ENCODE results near the gene SCMH1.
"Not testable (repeated sequence)": the region's sequence is repeated elsewhere in the genome, so short reads cannot be mapped to it uniquely, and the experiment has no call there.

SCMH1 gene

DNA sequence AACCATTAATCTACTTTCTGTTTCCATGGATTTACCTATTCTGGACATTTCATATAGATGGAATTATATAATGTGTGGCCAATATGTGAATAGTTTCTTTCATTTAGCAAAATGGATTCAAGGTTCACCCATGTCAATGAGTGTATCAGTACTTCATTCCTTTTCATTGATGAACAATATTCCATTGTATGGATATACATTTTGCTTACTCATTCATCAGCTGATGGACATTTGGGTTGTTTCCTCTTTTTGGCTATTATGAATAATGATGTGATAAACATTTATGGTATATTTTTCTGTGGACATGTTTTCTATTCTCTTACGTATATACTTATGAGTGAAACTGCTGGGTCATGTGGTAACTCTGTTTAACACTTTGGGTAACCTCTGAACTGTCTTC is 97.8 kb downstream of the SCMH1 start:
- no peak for DNase-seq

DNA sequence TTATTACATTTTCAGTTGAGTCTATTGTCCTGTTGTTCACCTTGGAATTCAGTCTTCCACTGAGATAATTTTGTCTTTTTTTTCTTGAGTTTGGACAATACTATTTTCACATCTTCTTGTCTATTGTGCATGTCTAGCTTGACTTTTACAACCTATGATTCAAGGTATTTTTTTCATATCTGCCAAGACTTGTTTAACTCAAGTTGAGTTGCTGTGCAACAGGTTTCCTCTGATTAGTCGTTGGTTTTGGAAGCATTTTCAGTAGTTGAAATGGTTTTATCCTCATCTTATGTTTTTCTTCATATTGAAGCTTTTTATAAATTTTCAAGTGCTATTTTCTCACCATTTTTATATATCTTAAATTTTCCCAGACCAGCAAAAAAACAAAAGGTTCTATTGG is 103.6 kb downstream of the SCMH1 start:
- no peak for DNase-seq

GRCh38 chr1:41135196-41135947 is 106.7 kb downstream of the SCMH1 start:
- DNase-seq = no peak

DNA sequence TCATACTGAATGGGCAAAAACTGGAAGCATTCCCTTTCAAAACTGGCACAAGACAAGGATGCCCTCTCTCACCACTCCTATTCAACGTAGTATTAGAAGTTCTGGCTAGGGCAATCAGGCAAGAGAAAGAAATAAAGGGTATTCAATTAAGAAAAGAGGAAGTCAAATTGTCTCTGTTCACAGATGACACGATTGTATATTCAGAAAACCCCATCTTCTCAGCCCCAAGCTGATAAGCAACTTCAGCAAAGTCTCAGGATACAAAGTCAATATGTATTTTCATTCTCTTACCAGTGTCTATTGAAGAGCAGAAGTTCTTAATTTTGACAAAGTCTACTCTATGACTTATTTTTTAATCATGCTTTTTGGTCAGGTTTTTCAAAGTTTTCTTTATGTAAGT is 107.8 kb downstream of the SCMH1 start:
- DNase-seq = not testable (repeated sequence)

DNA sequence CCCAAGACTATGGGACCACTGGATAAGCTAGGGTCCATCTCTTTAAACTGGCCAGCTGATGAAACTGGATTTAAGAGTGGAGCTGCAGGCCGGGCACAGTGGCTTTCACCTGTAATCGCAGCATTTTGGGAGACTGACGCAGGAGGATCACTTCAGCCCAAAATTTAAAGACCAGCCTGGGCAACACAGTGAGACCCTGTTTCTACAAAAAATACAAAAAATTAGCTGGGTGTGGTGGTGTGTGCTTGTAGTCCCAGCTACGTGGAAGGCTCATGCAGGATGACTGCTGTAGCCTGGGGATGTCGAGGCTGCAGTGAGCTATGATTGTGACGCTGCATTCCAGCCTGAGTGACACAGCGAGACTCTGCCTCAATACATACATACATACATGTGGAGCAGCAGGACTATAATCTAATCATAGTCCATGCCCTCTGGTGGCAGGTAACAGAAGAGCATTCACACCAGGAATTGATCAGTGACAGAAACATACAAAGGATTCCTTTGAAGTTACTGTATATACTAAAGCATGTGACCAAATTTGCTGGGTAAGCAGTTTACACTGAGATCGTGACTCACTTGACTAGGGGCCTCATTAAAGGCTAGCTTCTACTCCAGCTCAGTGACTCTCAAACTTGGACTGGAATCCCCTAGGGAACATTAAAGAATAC is 119.1 kb downstream of the SCMH1 start:
- no peak for DNase-seq

GRCh38 chr1:41122148-41122547 is 120.0 kb downstream of the SCMH1 start:
- no peak for DNase-seq

DNA sequence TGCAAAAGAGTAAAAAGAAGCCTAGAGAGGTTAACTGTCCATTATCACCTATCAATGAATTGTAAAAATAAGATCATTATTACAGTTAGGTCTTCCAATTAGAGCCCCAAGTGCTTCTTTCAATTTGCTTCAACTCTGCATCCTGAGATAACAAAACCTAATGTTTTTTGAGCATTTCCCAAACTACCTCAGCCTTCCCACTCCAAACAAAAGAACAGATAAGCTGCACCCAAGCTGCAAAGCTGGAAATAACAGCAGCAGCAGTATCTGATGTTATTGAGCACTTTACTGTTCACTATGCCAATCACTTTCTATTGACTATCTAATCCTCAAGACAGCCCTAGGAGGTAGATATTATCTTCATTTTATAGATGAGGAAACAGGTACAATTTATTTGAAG is 123.5 kb downstream of the SCMH1 start:
- DNase-seq = no peak

GRCh38 chr1:41117241-41117640 is 124.9 kb downstream of the SCMH1 start:
- DNase-seq = not testable (repeated sequence)

DNA sequence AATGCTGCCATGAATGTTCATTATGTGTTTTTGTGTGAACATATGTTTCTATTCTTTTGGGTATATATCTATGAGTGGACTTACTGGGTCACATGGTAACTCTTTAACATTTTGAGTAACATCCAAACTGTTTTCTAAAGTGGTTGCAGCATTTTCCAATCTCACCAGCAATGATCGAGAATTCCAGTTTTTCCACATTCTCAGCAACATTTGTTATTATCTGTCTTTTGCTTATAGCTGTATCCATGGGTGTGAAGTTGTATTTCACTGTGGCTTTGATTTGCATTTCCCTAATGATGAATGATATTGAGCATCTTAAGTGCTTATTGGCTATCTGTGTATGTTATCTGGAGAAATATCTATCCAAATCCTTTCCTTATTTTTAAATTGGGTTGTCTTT is 131.4 kb downstream of the SCMH1 start:
- DNase-seq = no peak

DNA sequence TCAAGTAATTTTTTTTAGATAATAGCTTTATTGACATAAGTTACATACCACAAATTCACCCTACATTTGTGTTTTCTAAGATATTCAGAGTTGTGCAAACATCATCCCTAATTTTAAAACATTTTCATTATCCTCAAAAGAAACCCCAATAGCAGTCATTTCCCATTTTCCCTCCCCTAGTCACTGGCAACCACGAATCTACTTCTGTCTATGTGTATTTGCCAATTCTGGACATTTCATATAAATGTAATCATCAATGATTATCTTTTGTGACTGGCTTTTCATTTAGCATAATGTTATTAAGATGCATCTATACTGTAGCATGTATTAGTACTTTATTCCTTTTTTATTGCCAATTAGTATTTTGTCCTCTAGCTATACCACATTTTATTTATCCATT is 131.8 kb downstream of the SCMH1 start:
- no peak for DNase-seq

GRCh38 chr1:41109310-41110197 is 132.6 kb downstream of the SCMH1 start:
- DNase-seq = no peak

- no peak for DNase-seq
These were observed 133.3 kb downstream of the SCMH1 start for GRCh38 chr1:41108696-41109275.

GRCh38 chr1:41103766-41104165 is 138.3 kb downstream of the SCMH1 start:
- no peak for DNase-seq

GRCh38 chr1:41102653-41103052 is 139.5 kb downstream of the SCMH1 start:
- no peak for DNase-seq

GRCh38 chr1:41101950-41102607 is 140.0 kb downstream of the SCMH1 start:
- DNase-seq = peak; percentile 38

DNA sequence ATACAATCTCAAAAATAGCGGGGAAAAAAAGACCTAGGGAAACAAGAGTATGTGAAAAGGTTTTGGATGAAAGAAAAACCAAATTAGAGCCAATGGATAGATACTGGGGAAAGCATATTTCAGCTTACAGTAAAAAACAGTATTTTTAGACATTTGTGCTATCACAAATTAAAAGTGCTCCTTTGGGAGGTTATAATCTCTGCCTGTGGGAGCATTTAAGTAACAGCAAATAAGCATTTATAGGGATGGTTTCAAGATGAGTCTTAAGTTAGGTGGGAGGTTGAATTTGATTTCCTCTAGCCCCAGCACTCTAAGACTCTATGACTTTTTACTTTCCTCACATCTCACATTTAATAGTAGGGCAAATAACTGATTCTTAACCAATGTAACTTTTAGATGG is 141.0 kb downstream of the SCMH1 start:
- DNase-seq = no peak

GRCh38 chr1:41100170-41100569 is 141.9 kb downstream of the SCMH1 start:
- no peak for DNase-seq

- DNase-seq = no peak
These were observed 143.2 kb downstream of the SCMH1 start for GRCh38 chr1:41098730-41099460.

DNA sequence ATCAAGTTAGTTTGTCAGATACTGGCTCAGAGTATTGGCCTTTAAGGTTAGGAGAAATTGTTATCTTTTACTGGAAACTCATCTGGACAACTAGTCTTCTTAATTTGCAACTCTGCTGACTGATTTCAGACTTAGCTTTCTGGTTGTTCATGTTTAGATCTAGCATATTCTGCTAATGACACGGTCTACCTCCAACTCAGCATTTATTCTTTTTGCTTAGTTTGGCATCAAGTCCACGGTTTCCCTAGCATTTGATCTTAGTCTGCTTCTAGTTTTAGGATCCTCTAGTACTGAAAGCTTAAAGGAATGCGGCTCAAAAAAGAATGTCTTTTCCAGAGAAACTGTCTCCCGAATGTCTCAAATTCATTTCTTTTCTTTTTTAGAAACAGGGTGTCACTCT is 145.0 kb downstream of the SCMH1 start:
- DNase-seq = no peak

- DNase-seq = no peak
These were observed 148.3 kb downstream of the SCMH1 start for GRCh38 chr1:41093826-41094225.

DNA sequence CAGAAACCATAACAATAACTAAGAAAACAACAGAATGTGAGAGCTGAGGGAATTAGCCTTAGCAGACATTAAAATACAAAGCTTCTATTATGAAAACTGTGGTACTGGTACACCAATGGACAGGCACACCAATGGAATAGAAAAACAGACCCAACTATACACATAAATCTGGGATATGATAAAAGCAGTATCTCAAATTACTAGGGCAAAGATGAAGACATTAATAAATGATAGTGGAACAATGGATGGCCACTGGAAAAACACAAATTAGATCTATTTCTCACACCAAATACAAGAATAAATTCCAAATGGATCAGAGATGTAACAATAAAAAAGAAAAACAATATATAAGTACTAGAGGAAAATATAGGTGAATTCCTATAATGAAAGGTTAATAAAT is 155.2 kb downstream of the SCMH1 start:
- DNase-seq = no peak

GRCh38 chr1:41078616-41079015 is 163.5 kb downstream of the SCMH1 start:
- DNase-seq = no peak
